Measurements from ENCODE around the gene MYO18A. TPM values are rescaled to one million over a fixed set of nuclear protein-coding genes. Genes with fewer than 3 reads are reported as not detected.

The MYO18A gene
- total and polyA plus RNA-seq, 2 experiments from 2014 or later, result 16.0 to 30.5 TPM

GRCh38 chr17:29050176-29050575 lies 130.0 kb downstream of the MYO18A start:
- no peaks in the 10 kb centered on the region for H3K36me3 ChIP-seq (ENCODE audit: low read depth)
- H4K20me1 ChIP-seq (ENCODE audit: insufficient read depth), result no peaks in the 10 kb centered on the region
- in situ Hi-C loops (cut with MboI), result no loop called here
- no peaks in the 10 kb centered on the region for H3K9me2 ChIP-seq (ENCODE audit: insufficient read depth)
- no peak for TF ChIP-seq EZH2 (IDR thresholded peaks at IDR 0.05; ENCODE audit: insufficient read depth, poor library complexity, severe bottlenecking)
- TF ChIP-seq EZH2phosphoT487 (IDR thresholded peaks at IDR 0.05; ENCODE audit: insufficient read depth, low read depth), result no peak
- H3K4me1 ChIP-seq (ENCODE audit: insufficient read depth), result peaks cover 6% of the 10 kb centered on the region; the same call in 1 of the 2 replicates
- H3F3A ChIP-seq (ENCODE audit: insufficient read depth), result no peaks in the 10 kb centered on the region
- H3K9ac ChIP-seq, result no peak overlapping the region
- no peak overlapping the region for H3K27ac ChIP-seq
- H2AFZ ChIP-seq, result no peak overlapping the region
- peaks cover 37% of the 10 kb centered on the region for H3K27me3 ChIP-seq (replicated peaks; ENCODE audit: insufficient read depth)
- no peak overlapping the region for H3K4me3 ChIP-seq
- H3K9me3 ChIP-seq (ENCODE audit: low read depth), result no peaks in the 10 kb centered on the region
- DNase-seq, result no peak
- H3K79me2 ChIP-seq (ENCODE audit: insufficient read depth), result no peaks in the 10 kb centered on the region
- 79 to 83% methylated on average over 5 of the region's 5 CpGs for WGBS, 2 experiments (ENCODE audit: low coverage in 1 of 2, low lambda C conversion rate in 2 of 2, missing lambda C conversion rate in 2 of 2)
- no peak overlapping the region for H3K4me2 ChIP-seq (ENCODE audit: unreplicated experiment)

GRCh38 chr17:29049541-29050145 lies 130.6 kb downstream of the MYO18A start:
- no peaks in the 10 kb centered on the region for H3K9me2 ChIP-seq (ENCODE audit: insufficient read depth)
- no peaks in the 10 kb centered on the region for H4K20me1 ChIP-seq (ENCODE audit: insufficient read depth)
- no peak for DNase-seq
- no peak overlapping the region for H3K9ac ChIP-seq
- no peaks in the 10 kb centered on the region for H3K9me3 ChIP-seq (ENCODE audit: low read depth)
- H3K4me3 ChIP-seq, result no peak overlapping the region
- no peaks in the 10 kb centered on the region for H3K36me3 ChIP-seq (ENCODE audit: low read depth)
- peaks cover 6% of the 10 kb centered on the region; the same call in 1 of the 2 replicates for H3K4me1 ChIP-seq (ENCODE audit: insufficient read depth)
- no peaks in the 10 kb centered on the region for H3K79me2 ChIP-seq (ENCODE audit: insufficient read depth)
- peaks cover 34% of the 10 kb centered on the region for H3K27me3 ChIP-seq (replicated peaks; ENCODE audit: insufficient read depth)
- WGBS, 2 experiments (ENCODE audit: low coverage in 1 of 2, low lambda C conversion rate in 2 of 2, missing lambda C conversion rate in 2 of 2), result 82 to 85% methylated on average over 11 of the region's 11 CpGs
- no peak overlapping the region for H3K27ac ChIP-seq
- in situ Hi-C loops (cut with MboI), result no loop called here
- TF ChIP-seq EZH2phosphoT487 (IDR thresholded peaks at IDR 0.05; ENCODE audit: insufficient read depth, low read depth) (no peak), EZH2 (IDR thresholded peaks at IDR 0.05; ENCODE audit: insufficient read depth, poor library complexity, severe bottlenecking) (no peak)
- no peak overlapping the region for H2AFZ ChIP-seq
- H3K4me2 ChIP-seq (ENCODE audit: unreplicated experiment), result no peak overlapping the region
- no peaks in the 10 kb centered on the region for H3F3A ChIP-seq (ENCODE audit: insufficient read depth)

- in situ Hi-C loops (cut with MboI), result no loop called here
- TF ChIP-seq EZH2phosphoT487 (IDR thresholded peaks at IDR 0.05; ENCODE audit: insufficient read depth, low read depth) (no peak), EZH2 (IDR thresholded peaks at IDR 0.05; ENCODE audit: insufficient read depth, poor library complexity, severe bottlenecking) (no peak)
- Histone ChIP-seq H3K9me3 (ENCODE audit: low read depth) (no peaks in the 10 kb centered on the region), H3F3A (ENCODE audit: insufficient read depth) (no peaks in the 10 kb centered on the region), H3K36me3 (ENCODE audit: low read depth) (no peaks in the 10 kb centered on the region), H4K20me1 (ENCODE audit: insufficient read depth) (no peaks in the 10 kb centered on the region), H3K27me3 (replicated peaks; ENCODE audit: insufficient read depth) (peaks cover 34% of the 10 kb centered on the region), H3K4me3 (no peak overlapping the region), H3K4me2 (ENCODE audit: unreplicated experiment) (no peak overlapping the region), H2AFZ (no peak overlapping the region), H3K4me1 (ENCODE audit: insufficient read depth) (peaks cover 6% of the 10 kb centered on the region; the same call in 1 of the 2 replicates), H3K9me2 (ENCODE audit: insufficient read depth) (no peaks in the 10 kb centered on the region), H3K79me2 (ENCODE audit: insufficient read depth) (no peaks in the 10 kb centered on the region), H3K27ac (no peak overlapping the region), H3K9ac (no peak overlapping the region)
- 33 to 37% methylated on average over 10 of the region's 10 CpGs for WGBS, 2 experiments (ENCODE audit: low coverage in 1 of 2, low lambda C conversion rate in 2 of 2, missing lambda C conversion rate in 2 of 2)
- DNase-seq, result peak; percentile 36
These were observed 131.5 kb downstream of the MYO18A start for GRCh38 chr17:29048440-29049368.

- Histone ChIP-seq H3K36me3 (ENCODE audit: low read depth) (no peaks in the 10 kb centered on the region), H3K27me3 (replicated peaks; ENCODE audit: insufficient read depth) (peaks cover 31% of the 10 kb centered on the region), H4K20me1 (ENCODE audit: insufficient read depth) (no peaks in the 10 kb centered on the region), H3K79me2 (ENCODE audit: insufficient read depth) (no peaks in the 10 kb centered on the region), H2AFZ (no peak overlapping the region), H3K4me2 (ENCODE audit: unreplicated experiment) (no peak overlapping the region), H3K9me2 (ENCODE audit: insufficient read depth) (no peaks in the 10 kb centered on the region), H3K27ac (no peak overlapping the region), H3K4me1 (ENCODE audit: insufficient read depth) (peaks cover 6% of the 10 kb centered on the region; the same call in 1 of the 2 replicates), H3K9ac (no peak overlapping the region), H3K9me3 (ENCODE audit: low read depth) (no peaks in the 10 kb centered on the region), H3K4me3 (no peak overlapping the region), H3F3A (ENCODE audit: insufficient read depth) (no peaks in the 10 kb centered on the region)
- WGBS, 2 experiments (ENCODE audit: low coverage in 1 of 2, low lambda C conversion rate in 2 of 2, missing lambda C conversion rate in 2 of 2), result 29 to 39% methylated on average over 5 of the region's 5 CpGs
- in situ Hi-C loops (cut with MboI), result no loop called here
- no peak for DNase-seq
- TF ChIP-seq EZH2 (IDR thresholded peaks at IDR 0.05; ENCODE audit: insufficient read depth, poor library complexity, severe bottlenecking) (no peak), EZH2phosphoT487 (IDR thresholded peaks at IDR 0.05; ENCODE audit: insufficient read depth, low read depth) (no peak)
These were observed 133.7 kb downstream of the MYO18A start for GRCh38 chr17:29046473-29046839.
